ENCODE measurements around the gene RAD51B.

DNA sequence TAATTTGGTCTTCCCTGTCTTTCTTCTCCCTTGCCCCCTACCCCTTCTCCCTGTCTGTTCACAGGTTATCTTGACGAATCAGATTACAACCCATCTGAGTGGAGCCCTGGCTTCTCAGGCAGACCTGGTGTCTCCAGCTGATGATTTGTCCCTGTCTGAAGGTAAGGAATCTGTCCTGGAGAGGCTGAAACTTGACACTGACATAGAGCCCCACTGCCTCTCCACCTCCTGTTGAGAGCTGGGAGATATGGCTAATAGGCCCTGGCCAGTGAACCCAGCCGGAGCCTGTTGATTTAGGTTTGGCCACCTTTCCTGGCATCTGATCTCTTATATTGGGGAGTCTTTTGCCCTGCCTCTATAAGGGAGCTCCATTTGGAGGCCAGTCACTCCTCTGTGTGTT lies 472.2 kb downstream of the RAD51B start:
- TF ChIP-seq TAF1 (IDR thresholded peaks at IDR 0.05; ENCODE audit: borderline replicate concordance, low read depth, low read length) (no peak), POLR2AphosphoS5 (IDR thresholded peaks at IDR 0.05; ENCODE audit: low read depth, low read length) (no peak)

Measured in GM12892 (cell line).